GM18909 (cell line): Measurements from ENCODE around the gene FBXL16.

Experiments
- ATAC-seq: cut with Tn5 transposase; IDR thresholded peaks from one replicate; pipeline ENCODE4 v1.9.1; 2021; ENCODE audit warnings: mild to moderate bottlenecking; ENCODE audit not compliant: unreplicated experiment, poor library complexity

FBXL16 gene

GRCh38 chr16:734981-735881 is 29.6 kb upstream of the FBXL16 start:
- ATAC-seq, result no peak

- ATAC-seq, result no peak
Observed at GRCh38 chr16:734208-734980, 28.8 kb upstream of the FBXL16 start.

- no peak for ATAC-seq
Observed at GRCh38 chr16:733382-734207, 28.0 kb upstream of the FBXL16 start.

GRCh38 chr16:732936-733335 is 27.3 kb upstream of the FBXL16 start:
- no peak for ATAC-seq

GRCh38 chr16:732332-732731 is 26.7 kb upstream of the FBXL16 start:
- no peak for ATAC-seq

GRCh38 chr16:730666-731509 is 25.3 kb upstream of the FBXL16 start:
- ATAC-seq, result no peak

- ATAC-seq, result no peak
Observed at GRCh38 chr16:729768-730665, 24.4 kb upstream of the FBXL16 start.

- no peak for ATAC-seq
Observed at GRCh38 chr16:728890-729744, 23.5 kb upstream of the FBXL16 start.

- no peak for ATAC-seq
Observed at GRCh38 chr16:728131-728889, 22.7 kb upstream of the FBXL16 start.

- ATAC-seq, result no peak
Observed at GRCh38 chr16:727291-727977, 21.8 kb upstream of the FBXL16 start.

- ATAC-seq, result no peak
Observed at GRCh38 chr16:726438-727290, 21.1 kb upstream of the FBXL16 start, which contains the start of the genes CCDC78 and HAGHL. Gene CCDC78 (minus strand): TSS chr16:726443. CDS start chr16:726367, 76 bp downstream. Gene HAGHL (plus strand): TSS chr16:727106. CDS start chr16:727510, 404 bp downstream.

- ATAC-seq, result no peak
Observed at GRCh38 chr16:726188-726437, 20.5 kb upstream of the FBXL16 start.

- no peak for ATAC-seq
Observed at GRCh38 chr16:725463-726187, 20.0 kb upstream of the FBXL16 start.

GRCh38 chr16:725041-725376 is 19.4 kb upstream of the FBXL16 start:
- no peak for ATAC-seq
